ELF-1 (cell line): Measurements from ENCODE around the gene MOB3B.

Source experiments
- DNase-seq: peaks from one replicate; pipeline ENCODE4 v3.0.0-alpha.2; 2016; ENCODE audit warnings: low read depth, low spot score

MOB3B gene

DNA sequence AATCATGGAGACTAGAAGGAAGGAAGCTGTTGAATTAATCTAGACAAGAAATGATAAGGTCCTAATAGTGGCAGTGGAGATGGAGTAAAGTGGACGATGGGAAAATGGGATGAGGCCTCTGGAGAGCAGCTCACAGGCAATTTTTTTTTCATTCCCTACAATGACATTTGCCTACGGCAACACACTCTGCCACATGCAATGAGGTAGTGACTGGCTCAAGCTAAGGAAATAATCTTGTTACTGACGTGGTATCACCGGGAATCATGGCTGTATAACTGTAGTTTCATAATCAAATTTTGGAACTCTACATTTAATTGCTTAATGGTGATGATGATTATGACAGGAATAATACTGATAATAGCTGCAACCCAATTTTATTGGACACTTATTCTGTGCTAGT, 12.1 kb upstream of the MOB3B start:
- DNase-seq = no peak

DNA sequence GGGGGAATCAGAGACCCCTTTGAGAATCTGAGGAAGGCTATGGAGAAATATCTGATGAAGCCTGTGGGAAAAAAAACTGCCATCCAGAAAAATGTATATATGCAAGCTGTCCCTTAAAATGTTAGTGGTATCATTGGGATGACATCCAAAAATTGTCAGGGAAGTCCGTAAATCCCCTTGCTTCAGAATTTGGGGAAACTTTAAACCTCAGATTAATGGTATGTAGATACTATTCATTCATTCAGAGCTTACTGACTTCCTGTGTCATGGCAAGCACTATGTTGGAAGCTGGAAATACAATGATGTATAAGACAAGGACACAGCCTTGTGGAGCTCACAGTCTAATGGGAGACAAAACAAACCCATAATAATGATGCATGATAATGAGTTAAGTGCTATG, 10.9 kb upstream of the MOB3B start:
- DNase-seq = no peak

DNA sequence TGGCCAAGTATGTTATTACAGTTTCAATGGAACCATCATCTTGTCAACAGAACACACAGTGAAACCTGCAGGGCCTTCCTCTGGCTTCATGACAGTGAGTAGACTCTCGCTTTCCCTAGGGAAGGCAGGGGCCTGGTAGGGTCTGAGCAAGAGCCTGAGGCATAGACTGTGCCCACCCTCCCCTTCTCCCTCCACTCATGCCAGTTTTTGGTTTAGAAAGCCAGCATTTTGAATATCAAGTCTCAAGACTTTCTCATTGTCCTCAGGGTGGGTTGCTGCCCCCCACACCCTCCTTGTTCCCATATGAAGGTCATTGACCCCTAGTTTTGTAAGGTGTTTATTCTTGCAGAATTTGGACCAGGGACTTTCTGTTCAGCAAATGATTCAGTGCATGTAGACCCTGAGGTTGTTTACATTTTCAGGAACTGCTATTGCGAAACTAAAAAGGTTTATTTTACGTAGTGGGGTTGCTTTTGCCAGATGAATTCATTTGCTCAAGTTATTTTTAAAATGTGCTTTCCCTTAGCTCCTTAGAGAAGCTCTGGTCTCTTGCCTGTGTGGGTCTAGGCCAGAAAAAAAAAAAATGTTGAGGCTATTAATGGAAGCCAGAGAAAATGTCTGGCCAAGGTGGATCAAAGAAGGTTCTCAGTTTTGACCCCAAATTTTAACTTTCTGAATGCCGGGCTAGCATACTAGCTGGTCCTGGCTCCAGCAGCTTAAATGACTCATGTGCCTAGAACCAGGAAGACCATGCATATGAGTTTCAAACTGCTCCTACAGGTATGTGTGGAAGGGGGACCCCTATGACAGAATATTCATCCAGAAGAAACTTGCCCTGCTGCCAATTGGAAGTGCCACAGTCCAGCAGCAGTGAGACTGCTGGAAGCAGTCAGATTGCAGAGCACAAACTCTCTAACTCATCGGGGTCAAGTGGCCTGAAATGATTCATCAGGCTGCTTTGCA, 10.1 kb upstream of the MOB3B start:
- no peak for DNase-seq

DNA sequence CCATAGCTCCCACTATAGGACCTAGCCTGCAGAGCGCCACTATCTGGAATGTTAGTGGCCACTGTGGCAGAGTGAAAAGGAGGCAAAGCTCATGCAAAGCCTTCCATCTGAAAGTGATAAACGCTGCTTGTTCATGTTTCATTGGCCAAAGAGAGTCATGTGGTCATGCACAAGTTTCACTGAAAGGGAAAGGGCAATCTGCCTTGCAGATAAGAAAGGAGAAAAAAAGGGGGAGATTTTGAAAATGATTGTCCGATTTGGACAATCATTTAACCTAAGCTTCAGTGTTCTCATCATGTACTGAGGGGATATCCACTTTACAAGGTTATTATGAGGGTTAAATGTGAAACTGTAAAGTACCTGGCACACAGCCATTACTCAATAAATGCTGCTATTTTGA, 9.0 kb upstream of the MOB3B start:
- no peak for DNase-seq

DNA sequence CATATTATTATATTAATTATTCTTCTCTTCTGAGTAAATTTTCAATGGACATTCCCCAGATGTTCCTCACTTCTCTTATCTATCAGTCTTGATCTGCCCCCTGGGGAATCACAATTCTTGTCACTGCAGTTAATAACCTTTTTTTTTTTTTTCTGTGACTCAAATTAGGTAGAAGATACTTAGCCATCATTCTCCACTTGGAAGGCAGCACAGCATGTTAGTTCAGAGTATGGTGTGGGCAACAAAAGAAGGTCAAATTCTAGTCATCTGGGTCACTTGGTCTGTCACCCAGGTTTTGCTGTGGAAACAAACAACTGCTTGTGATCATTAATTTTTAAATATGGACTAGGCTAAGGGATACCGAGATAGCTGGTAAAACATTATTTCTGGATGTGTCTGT, 8.1 kb upstream of the MOB3B start:
- no peak for DNase-seq

DNA sequence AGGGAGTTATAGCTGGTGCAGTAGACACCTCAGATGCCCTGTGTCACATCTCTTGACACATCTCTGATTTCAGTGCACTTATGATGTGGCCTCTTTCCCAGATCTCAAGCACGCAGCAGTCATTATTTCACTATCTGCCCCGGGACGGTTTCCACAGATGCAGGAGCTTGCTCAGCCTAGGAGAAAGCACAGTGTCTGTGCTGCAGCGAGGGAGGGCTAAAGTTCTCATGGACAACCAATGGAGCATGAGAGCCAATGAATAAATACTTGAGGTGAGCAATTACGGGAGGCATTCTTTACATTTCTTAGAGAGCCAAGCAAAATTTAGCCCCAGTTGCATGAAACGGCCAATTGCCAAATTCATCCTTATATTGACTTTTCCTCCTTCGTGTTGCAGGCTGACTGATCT, 7.4 kb upstream of the MOB3B start:
- DNase-seq = no peak

DNA sequence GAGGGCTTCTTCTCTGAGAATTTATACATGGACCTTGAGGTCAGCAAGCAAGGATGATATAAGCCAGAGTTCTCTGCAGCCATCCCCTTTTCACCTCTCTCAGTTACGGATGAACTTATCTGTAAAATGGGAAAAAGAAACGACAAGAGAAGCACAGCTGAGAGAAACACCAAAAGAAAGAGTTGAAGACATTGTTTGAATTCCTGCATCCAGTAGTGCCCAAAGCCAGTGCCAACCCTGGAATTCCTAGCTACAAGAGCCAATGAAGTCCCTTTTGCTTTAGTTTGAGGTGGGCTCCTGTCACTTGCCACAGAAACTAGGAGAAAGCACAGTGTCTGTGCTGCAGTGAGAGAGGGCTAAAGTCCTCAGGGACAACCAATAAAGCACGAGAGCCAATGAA, 6.6 kb upstream of the MOB3B start:
- no peak for DNase-seq

DNA sequence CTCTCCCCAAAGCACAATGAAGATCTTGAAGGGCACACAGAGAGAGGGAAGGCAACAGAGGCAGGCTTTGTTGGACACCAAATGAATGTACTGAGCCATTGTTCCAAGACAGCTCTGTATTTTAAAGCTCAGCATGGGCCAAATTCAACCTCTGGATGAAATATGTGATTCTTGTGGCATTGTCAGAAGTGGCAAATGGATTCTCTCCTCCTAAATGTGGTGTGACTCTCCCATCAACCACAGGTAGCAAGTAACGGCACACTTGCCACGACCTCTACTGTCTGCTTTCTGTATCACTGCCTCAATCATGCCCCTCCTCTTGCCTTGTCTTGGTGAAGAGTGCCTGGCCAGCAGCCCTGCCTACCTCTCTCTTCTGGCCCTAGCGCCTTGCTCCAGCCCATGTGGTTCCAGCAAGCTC, 6.1 kb upstream of the MOB3B start:
- DNase-seq = peak; percentile 74

DNA sequence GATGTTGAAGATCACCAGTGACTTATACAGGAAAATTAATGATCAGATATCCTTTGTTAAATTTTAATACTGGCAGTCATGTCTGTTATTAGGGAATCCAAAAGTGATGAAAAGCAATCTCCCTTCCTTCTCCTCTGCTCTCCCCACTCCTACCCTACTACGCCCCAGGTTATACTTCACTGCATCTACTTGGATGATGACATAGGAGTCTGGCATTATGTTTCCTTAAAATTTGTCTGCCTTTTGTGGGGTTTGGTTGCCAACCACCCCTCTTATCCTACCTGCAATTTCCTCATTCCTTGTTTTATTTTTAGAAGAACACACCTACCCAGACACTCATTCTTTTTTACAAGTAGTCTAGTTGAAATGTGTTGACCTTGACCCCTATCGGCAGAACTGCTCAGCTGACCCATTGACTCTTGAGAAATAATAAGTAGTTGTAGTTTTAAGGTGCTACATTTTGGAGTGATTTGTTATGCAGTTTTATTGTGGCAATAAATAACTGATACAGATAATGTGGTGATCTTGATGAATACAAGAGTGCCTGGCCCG, 5.1 kb upstream of the MOB3B start:
- no peak for DNase-seq

DNA sequence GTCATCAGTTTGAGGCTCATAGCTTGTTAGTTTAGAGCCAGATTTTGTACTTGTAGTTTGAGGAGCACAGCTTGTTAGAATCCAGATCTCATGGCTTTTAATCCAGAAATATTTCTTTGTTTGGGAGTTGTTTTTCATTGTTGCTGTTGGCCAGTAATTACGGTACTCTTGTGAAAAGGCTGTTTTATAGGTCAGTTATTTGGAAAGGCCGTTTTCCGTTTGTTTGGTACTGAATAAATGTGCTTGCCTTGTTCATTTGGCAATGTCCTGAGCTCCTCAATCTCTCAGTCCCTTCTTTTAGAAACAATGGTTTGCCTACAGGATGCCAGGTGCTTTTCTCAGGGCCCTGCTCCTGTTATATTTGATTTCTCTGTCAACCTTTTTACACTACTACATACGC, 4.5 kb upstream of the MOB3B start:
- DNase-seq = no peak

DNA sequence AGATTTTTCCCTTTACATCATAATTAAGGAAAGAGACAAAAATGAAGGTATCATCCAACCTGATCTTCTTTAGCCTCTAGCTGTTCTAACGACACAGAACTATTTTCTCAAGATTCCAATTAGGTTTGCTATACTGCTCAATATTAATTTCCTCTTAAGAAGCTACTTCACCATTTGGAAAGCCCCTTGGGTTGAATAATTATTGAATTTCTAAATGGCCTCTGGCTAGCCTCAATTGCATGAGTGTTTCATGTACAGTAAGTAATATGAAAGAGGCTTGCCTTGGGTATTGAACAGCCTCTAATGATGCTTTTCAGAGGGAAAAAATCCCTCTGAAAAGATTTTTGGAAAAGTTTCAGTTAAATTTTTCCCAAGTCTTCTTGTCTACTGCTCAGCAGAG, 3.7 kb upstream of the MOB3B start:
- no peak for DNase-seq

DNA sequence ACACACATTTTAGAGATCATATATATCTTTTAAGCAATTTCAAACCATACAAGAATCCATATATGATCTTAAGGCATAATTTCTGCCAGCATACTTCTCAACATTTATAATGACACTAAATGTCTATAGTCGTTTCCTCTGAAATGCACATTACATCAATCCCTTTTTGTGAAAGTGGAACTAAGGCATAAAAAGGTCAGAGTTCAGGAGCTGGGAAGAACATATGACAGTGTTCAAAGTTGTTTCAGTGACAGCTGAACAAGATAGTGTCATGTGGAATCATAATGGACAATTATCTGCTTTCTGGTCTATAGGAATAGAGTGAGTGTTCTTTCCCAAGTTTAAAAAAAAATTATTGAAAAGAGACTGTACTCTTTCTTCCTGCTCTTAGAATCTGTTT, 2.4 kb upstream of the MOB3B start:
- DNase-seq = no peak

DNA sequence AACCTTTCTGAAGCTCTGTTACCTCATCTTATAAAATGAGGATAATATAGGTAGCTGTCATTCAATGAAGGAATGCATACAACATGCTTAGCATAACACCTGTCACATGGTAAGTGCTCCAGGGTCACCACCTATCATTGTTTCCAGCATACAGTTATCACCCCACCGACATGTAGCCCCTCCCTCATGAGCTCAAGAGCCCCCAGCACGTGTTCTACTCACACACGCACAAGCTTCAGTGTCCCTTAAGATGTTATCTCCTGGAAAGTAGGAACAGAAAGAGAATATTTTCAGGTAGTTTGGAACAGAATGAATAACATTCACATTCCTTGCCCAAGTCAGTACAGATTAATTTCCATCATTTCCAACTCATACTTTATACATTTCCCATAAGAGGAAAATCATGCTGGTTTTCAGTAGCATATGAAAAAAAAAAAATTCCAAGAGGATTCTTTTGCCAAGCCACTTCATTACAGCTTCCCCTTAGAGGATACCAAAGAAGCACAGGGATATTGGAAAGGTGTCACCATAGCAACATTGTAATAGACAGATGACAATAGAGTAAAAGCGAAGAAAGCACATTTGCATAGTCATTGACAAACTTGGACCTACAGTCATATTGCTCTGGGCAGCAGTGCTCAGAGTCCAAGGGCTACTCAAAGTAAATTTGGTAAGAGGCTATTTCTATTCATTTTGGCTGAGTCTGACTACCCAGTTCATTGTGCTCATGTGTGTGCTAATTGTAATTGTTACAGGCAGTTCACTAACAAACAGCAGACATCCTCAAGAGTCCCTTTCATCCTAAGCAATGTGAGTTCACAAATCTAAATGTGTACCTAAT, 1.5 kb upstream of the MOB3B start:
- DNase-seq = no peak

DNA sequence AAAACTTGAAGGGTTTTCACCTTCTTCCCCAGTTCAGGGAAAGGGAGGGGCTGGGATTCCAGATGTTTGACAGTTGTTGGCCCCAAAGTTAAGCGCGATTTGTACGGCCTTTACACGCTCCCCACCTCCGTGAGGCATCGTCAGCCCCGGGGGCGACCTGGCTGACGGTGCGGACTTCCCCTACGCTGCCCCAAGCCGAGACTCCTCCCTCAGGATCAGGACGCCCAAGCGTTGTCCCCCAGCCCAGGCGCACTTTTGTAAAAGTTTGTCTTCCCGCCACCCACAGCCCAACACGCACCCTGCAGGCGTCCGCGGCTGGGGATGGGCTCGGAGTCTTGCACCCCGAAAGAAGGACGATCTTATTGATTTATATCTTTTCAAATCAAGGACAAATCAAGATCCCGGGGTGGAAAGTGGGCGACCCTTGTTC, 713 bp downstream of the MOB3B start:
- DNase-seq = peak; percentile 86

DNA sequence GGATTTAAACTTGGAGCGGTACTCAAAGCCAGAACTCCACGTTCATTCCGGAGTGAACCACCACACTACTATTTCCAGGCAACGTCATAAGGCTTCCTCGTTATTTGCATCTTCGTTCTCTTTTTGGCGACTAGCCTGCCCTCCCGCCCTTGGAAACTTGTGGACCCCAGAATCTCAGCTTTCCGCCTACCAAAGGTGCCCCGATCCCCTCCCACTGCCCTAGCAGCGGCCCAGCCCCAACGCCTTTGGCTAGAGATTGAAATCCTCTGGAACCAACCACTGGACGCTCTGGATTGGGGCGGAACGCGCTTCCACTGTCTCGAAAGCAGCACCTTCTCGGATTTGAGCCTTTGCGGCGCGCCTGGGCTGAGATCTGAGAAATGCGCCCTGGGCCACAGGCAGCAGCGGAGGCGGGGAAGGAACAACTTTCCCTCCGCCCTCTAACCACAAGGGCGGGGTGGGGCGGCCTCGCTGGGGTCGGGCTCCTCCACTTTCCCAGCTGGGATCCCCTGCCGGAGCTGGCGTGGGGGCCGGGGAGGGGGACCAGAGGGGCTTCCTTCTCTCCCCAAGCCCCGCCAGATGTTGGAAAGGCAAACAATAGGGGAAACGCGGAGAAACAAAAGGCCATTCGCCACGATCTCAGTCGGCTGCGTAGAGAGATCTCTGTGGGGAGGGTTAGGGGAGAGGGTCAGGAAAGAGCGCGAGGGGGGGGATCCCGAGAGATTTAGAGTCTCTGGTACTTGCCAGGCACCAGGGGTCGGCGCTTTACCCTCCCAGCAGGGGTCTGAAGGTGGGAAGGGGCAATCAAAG, 1.3 kb downstream of the MOB3B start:
- peak; percentile 91 for DNase-seq

DNA sequence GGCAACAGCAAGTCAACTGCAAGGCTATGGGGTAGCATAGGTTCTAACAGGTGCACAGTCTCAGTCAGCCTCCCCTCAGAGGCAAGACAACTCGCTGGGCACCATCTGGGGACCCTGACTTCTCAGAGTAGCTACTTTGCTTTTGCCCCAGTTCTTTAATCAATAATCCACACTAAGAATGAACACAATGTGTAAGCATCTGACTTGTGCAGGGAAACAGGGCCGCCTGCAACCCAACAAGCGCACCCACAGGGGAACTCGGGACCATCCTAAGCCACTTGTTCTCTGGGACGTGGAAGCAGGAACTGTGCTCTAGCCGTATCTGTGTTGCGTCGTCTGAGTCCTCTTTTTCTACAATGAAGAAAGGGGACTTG, 1.9 kb downstream of the MOB3B start:
- no peak for DNase-seq

DNA sequence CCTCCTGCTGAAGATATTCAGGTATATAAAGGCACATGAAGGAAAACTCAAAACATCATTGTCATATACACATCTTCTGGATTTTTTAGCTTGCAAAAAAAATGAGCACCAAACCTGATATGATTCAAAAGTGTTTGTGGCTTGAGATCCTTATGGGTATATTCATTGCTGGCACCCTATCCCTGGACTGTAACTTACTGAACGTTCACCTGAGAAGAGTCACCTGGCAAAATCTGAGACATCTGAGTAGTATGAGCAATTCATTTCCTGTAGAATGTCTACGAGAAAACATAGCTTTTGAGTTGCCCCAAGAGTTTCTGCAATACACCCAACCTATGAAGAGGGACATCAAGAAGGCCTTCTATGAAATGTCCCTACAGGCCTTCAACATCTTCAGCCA, 5.4 kb downstream of the MOB3B start, which contains the start of gene IFNK:
IFNK (plus strand) TSS at position 55 of the 400 bp plus-strand sequence; CDS start at position 102, 47 bp downstream.
- DNase-seq = no peak

DNA sequence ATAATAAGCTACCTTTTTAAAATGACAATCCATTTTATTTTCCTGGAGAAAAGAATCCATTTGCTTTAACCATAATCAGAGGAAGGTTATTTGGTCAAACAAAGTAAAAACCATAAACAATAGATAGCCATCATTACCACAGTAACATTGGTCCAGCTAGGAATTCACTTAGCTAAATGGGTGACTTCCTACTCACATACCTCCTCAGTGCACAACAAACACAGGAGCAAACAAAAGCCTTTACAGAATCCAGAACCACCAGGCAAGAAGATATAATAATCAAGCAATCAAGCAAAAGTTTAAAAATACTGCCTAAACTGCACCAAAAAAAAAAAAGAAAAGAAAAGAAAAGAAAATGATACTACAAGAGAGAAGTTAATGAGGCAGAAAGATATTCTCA, 6.5 kb downstream of the MOB3B start:
- DNase-seq = no peak

DNA sequence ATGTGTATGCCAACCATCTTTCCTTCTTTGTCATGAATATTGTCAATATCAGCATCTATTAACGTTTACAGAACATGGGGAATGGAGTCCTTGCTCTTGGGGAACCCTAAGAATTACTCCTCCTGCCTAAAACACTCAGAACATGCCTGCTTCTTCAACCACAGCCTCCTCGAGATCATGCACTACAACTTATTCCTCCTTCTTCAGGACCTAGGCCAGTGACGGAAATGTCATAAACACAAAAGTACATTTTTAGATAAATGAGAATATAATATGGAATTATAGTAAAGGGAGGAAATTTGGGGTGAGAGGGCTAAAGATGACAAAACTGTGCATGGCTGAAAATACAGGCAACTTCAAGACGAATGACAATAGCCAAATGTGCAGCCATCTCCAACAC, 8.6 kb downstream of the MOB3B start:
- no peak for DNase-seq

DNA sequence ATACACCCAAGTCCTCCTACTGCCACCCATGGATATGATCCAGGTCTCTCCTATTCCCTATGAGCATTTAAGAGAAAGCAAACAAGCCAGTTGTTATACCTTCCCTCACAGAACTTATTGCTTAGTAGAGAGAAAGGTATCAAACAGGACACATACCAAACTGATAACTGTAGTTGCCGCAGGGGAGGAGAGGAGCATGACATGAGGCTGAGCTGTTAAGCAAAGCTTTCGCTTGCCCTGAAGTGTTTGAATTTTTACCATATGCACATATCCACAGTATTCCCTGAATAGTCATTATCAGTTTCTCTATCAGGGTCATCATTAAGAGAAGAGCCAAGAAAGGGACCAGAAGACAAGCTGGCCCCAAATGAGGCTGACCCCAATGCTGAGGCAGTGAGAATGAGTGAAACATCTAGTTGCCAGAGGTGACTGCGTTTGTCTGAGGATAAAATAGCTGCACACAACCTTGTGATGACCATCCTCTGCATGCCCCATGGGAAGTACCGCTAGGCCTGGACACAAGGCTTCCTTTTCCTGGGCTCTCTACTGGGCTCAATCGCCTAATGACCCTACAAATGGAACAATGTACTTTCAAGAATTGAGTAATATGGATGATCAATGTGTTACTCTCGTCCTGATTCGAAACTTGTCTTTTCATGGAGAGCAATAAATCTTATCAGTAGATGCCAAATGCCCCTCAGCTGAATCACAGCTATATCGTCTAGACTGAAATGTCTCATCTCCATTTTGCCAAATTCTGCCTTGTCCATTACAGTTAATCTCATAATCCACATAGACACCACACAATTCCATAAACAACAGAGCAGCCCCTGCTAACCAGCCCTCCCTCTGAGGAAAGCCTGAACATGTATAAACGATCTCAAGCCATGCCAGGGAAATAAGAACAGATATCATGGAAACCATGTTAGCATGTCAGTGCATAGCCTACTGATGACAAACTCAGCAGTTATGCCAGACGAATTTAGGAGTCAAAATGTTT, 9.8 kb downstream of the MOB3B start:
- no peak for DNase-seq
